Ovary (tissue), 3 donors: ENCODE data around the gene CSNK1G2.

Source experiments
- POLR2A ChIP-seq: fragments of 450-650 bp; IDR thresholded peaks from one replicate; pipeline ENCODE4 v1.6.1; 2017; ENCODE audit warnings: antibody characterized with exemption, mild to moderate bottlenecking, moderate library complexity
- TF ChIP-seq, protein P1 (sequence below), 3 donors: fragments of 450-650 bp in 2 of 3; fragments of 200-600 bp in 1 of 3; IDR thresholded peaks; one replicate each; pipeline versions ENCODE4 v1.5.1 to v1.8.0; 2016 to 2022; ENCODE audit warnings: antibody characterized with exemption in 3 of 3, mild to moderate bottlenecking in 1 of 3
- donor health status: DM: no; HTN: no; CAD: no.

GRCh38 chr19:1945899-1946298, 4.9 kb downstream of the CSNK1G2 start:
- TF ChIP-seq, protein P1, sequence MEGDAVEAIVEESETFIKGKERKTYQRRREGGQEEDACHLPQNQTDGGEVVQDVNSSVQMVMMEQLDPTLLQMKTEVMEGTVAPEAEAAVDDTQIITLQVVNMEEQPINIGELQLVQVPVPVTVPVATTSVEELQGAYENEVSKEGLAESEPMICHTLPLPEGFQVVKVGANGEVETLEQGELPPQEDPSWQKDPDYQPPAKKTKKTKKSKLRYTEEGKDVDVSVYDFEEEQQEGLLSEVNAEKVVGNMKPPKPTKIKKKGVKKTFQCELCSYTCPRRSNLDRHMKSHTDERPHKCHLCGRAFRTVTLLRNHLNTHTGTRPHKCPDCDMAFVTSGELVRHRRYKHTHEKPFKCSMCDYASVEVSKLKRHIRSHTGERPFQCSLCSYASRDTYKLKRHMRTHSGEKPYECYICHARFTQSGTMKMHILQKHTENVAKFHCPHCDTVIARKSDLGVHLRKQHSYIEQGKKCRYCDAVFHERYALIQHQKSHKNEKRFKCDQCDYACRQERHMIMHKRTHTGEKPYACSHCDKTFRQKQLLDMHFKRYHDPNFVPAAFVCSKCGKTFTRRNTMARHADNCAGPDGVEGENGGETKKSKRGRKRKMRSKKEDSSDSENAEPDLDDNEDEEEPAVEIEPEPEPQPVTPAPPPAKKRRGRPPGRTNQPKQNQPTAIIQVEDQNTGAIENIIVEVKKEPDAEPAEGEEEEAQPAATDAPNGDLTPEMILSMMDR (IDR thresholded peaks at IDR 0.05): peak in 1 of 3 donors; percentile 29
- TF ChIP-seq POLR2A: no peak
